Right lobe of liver (tissue), 6 donors: Measurements from ENCODE around the gene LCMT2. TPM values are rescaled to one million over a fixed set of nuclear protein-coding genes. Genes with fewer than 3 reads are reported as not detected.

Experiments
- ATAC-seq, 4 donors: fragments of 200-7000 bp; cut with Tn5 transposase; one replicate each; pipeline ENCODE4 v1.9.1; 2020; ENCODE audit warnings: mild to moderate bottlenecking in 4 of 4, moderate library complexity in 4 of 4
- DNase-seq, 3 donors: peaks; one replicate each; pipeline ENCODE4 v3.0.0-alpha.2; 2020
- H3K27ac ChIP-seq, 3 donors: fragments of 200-600 bp; one replicate each; pipeline ENCODE4 v1.8.0; 2022
- H3K27me3 ChIP-seq, 2 donors: fragments of 200-600 bp; one replicate each; pipeline ENCODE4 v1.8.0; 2022
- H3K36me3 ChIP-seq, 4 donors: fragments of 200-600 bp; sonication (generic) in 1 of 4; one replicate each; pipeline versions ENCODE4 v1.5.1 to v1.8.0; 2017 to 2022; ENCODE audit warnings: control low read depth in 1 of 4
- H3K4me1 ChIP-seq, 4 donors: fragments of 200-600 bp; sonication (generic) in 1 of 4; one replicate each; pipeline versions ENCODE4 v1.5.1 to v1.8.0; 2017 to 2022; ENCODE audit warnings: control low read depth in 1 of 4
- H3K4me3 ChIP-seq, 3 donors: fragments of 200-600 bp; one replicate each; pipeline ENCODE4 v1.8.0; 2022
- H3K9me3 ChIP-seq, 4 donors: fragments of 200-600 bp; sonication (generic) in 1 of 4; one replicate each; pipeline versions ENCODE4 v1.5.1 to v1.8.0; 2017 to 2022; ENCODE audit warnings: control low read depth in 1 of 4
- POLR2A ChIP-seq: fragments of 450-650 bp; IDR thresholded peaks from one replicate; pipeline ENCODE4 v1.6.1; 2017; ENCODE audit warnings: antibody characterized with exemption, mild to moderate bottlenecking
- WGBS: methylation state at CpG from one replicate; pipeline ENCODE4 v1.1.6; 2018; ENCODE audit warnings: low coverage, low lambda C conversion rate; ENCODE audit not compliant: insufficient coverage; ENCODE audit errors: missing lambda C conversion rate; 5-methylcytosine and 5-hydroxymethylcytosine counted together
- intact Hi-C, 2 donors: fragments of 100-400 bp; cut with DNase I; formaldehyde crosslinking; loops; one replicate each; pipeline versions ENCODE4 v1.11.2 to v1.14.1; 2022
- total RNA-seq, 6 experiments: library from RNA; depleted of rRNA in 2 of 6; stranded (reverse); fragments of >200 nt in 2 of 6; fragmentation: NEBNext Ultra II Directional in 3 of 6; extraction: Animal tissue kit (Norgen Biotek cat#: 25700) in 3 of 6; gene quantifications; one replicate each; pipeline versions ENCODE4 v1.1.0 to v1.2.4, GENCODE V29; 2016 to 2023
- TF ChIP-seq, protein P1 (sequence below), 4 donors: fragments of 200-600 bp in 3 of 4; fragments of 450-650 bp in 1 of 4; IDR thresholded peaks; one replicate each; pipeline versions ENCODE4 v1.5.1 to v1.8.0; 2016 to 2022; ENCODE audit warnings: antibody characterized with exemption in 4 of 4, mild to moderate bottlenecking in 2 of 4
- donor health status: DM: no; HTN: yes; CAD: no.
- donor health status: DM: no; HTN: no; CAD: no.
- donor health status: DM: no; HTN: no; CAD: no.
- donor health status: DM: no; HTN: yes; CAD: no.
- donor health status: DM: no; HTN: yes; CAD: no.

The LCMT2 gene
- total RNA-seq, 6 experiments from 2014 or later: 2.9 to 4.9 (median 3.9) TPM

DNA sequence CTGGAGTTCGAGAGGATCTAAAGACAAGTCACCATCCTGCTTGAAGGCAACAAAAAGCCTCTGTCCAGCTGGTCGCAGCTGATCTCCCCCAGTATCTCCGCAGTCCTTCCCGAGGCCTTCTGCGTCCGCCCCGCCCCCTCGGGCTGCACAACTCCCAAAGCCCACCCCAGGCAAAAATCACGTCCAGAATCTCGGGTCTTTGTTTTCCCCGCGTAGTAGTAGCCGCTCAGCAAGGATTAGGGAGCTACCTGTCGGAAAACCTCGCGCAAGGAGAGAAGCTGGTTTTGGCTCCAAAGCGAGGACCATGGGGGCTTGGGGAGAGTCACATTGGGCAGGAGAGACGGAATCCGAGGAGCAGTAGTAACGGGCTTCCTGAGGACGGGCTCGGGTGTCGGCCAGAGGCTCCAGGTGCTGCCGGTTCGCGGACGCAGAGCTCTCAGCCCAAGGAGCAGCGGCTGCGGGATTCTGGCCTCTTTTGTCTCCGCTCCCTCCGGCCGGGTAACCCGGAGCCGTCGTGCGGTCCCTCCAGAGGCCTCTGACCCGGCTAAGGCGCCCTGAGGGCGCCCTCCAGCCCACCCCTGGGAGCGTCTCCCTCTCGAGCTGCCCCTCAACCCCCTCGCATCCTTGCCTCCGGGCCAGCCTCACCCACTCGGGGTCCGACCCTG is 40.1 kb upstream of the LCMT2 start:
- DNase-seq: peak in 1 of 3 donors; percentile 21
- TF ChIP-seq, protein P1, sequence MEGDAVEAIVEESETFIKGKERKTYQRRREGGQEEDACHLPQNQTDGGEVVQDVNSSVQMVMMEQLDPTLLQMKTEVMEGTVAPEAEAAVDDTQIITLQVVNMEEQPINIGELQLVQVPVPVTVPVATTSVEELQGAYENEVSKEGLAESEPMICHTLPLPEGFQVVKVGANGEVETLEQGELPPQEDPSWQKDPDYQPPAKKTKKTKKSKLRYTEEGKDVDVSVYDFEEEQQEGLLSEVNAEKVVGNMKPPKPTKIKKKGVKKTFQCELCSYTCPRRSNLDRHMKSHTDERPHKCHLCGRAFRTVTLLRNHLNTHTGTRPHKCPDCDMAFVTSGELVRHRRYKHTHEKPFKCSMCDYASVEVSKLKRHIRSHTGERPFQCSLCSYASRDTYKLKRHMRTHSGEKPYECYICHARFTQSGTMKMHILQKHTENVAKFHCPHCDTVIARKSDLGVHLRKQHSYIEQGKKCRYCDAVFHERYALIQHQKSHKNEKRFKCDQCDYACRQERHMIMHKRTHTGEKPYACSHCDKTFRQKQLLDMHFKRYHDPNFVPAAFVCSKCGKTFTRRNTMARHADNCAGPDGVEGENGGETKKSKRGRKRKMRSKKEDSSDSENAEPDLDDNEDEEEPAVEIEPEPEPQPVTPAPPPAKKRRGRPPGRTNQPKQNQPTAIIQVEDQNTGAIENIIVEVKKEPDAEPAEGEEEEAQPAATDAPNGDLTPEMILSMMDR (IDR thresholded peaks at IDR 0.05): no peak
- no peak for TF ChIP-seq POLR2A
- Histone ChIP-seq H3K27me3 (no peaks in the 10 kb centered on the region), H3K9me3 (no peaks in the 10 kb centered on the region), H3K4me1 (peaks cover 0 to 16% (median 5%) of the 10 kb centered on the region in 4 donors), H3K36me3 (peaks cover 0 to 4% (median 0%) of the 10 kb centered on the region in 4 donors), H3K4me3 (peak overlapping the region; percentile 80 to 95 (median 89)), H3K27ac (peak overlapping the region; percentile 39 to 66 (median 60))
- WGBS: under 1% methylated on average over 31 of the region's 45 CpGs
- intact Hi-C loops: no loop called here
- ATAC-seq: peak; percentile 63 to 73 (median 70)

DNA sequence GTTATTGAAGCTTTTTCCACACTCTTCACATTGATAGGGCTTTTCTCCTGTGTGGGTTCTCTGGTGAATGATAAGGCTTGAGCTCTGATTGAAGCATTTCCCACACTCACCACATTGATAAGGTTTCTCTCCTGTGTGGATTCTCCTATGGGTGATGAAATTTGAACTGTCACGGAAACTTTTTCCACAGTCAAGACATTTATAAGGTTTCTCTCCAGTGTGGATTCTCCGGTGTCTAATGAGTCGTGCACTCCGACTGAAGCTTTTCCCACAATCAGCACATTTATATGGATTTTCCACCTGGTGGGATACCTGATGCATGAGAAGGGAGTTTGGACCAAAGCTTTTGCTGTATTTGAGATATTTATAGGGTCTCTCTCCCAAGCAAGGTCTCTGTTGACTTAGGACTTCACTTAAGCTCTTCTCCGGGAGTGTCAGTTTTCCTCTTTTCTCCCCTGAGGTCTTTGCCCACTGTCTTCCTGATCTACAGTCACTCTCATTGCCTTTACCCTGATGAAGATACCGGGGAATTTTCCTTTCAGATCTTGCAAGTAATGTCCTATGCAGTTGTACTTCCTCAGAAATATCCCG is 31.0 kb upstream of the LCMT2 start:
- peaks cover 0 to 20% (median 10%) of the 10 kb centered on the region in 4 donors for H3K9me3 ChIP-seq
- peaks cover 0 to 45% (median 23%) of the 10 kb centered on the region in 4 donors for H3K36me3 ChIP-seq
- no peak for TF ChIP-seq POLR2A
- TF ChIP-seq, protein P1 (IDR thresholded peaks at IDR 0.05): no peak
- WGBS: 98% methylated on average over 7 of the region's 7 CpGs
- H3K4me3 ChIP-seq: no peak overlapping the region
- no peak overlapping the region for H3K27ac ChIP-seq
- DNase-seq (no peak), ATAC-seq (no peak)
- no peaks in the 10 kb centered on the region for H3K27me3 ChIP-seq
- intact Hi-C loops: no loop called here
- no peaks in the 10 kb centered on the region for H3K4me1 ChIP-seq

DNA sequence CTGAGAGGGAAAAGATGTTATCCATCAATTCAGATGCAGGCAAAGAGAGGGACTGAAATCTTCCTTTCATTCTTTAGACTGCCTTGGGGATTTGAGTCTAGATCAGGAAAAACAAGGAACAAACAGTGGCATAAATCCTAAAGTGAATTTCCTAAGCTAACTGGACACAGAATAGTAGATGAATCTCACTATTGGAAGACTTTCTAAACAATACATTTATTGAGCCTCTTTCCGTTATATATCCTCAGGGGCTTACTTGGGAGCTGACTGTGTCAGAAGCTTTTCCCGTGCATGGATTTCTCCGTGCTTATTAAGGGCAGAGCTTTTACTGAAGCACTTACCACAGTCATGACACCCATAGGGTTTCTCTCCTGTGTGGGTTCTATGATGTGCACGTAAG is 30.4 kb upstream of the LCMT2 start:
- no peaks in the 10 kb centered on the region for H3K27me3 ChIP-seq
- no peak for DNase-seq
- intact Hi-C loops: no loop called here
- H3K27ac ChIP-seq: no peak overlapping the region
- no peaks in the 10 kb centered on the region for H3K4me1 ChIP-seq
- 100% methylated on average over 4 of the region's 4 CpGs for WGBS
- no peak overlapping the region for H3K4me3 ChIP-seq
- peaks cover 0 to 20% (median 10%) of the 10 kb centered on the region in 4 donors for H3K9me3 ChIP-seq
- TF ChIP-seq, protein P1 (IDR thresholded peaks at IDR 0.05): no peak
- no peak for TF ChIP-seq POLR2A
- ATAC-seq: no peak
- peaks cover 0 to 45% (median 23%) of the 10 kb centered on the region in 4 donors for H3K36me3 ChIP-seq

DNA sequence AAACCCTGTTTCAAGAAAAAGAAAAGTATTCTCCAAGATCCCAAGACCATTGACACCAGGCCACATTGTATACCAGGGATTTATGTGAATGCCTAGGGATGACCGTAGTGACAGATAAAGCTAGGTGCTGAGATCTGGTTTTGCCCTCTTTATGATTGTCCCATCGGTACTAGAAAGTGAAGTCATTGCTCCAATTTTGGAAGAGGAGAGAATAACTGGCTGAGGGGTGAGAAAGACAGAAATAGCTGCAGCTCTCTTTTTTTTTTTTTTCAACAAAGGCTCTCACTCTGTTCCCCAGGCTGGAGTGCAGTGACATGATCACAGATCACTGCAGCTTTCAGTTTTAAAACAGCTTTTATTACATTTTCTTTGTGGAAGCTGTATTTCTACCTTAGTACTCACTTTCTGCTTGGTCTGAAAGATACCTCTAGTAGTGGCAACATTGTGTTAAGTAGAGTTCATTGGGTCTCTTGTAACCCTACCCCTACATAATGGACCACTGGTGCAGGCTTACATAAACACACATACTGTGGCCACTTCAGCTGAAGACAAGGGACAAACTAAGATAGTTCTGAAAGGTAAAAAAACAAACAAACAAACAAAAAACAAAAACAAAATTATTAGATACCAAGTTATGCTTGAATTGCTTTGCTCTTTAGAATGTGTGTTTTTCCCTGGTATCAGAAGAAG is 22.5 kb upstream of the LCMT2 start:
- no peaks in the 10 kb centered on the region for H3K9me3 ChIP-seq
- no peak for DNase-seq
- intact Hi-C loops: no loop called here
- no peaks in the 10 kb centered on the region for H3K4me1 ChIP-seq
- H3K27me3 ChIP-seq: no peaks in the 10 kb centered on the region
- no peak overlapping the region for H3K4me3 ChIP-seq
- H3K27ac ChIP-seq: no peak overlapping the region
- TF ChIP-seq, protein P1 (IDR thresholded peaks at IDR 0.05): no peak
- no peak for TF ChIP-seq POLR2A
- peaks cover 0 to 13% (median 9%) of the 10 kb centered on the region in 4 donors for H3K36me3 ChIP-seq
- WGBS: 92% methylated on average over 2 of the region's 2 CpGs
- no peak for ATAC-seq
